Effector CD8-positive, alpha-beta T cell (primary cell): ENCODE measurements around the gene TPM1.

Experiments
- DNase-seq: peaks from one replicate; lab custom pipeline; 2025; lab: John Stamatoyannopoulos, UW

Gene TPM1

GRCh38 chr15:63016234-63016633, 26.3 kb upstream of the TPM1 start:
- no peak for DNase-seq

- no peak for DNase-seq
These were observed 23.9 kb upstream of the TPM1 start for GRCh38 chr15:63018639-63019038.

- DNase-seq: no peak
These were observed 22.9 kb upstream of the TPM1 start for GRCh38 chr15:63019511-63020109.

- DNase-seq: no peak
These were observed 22.4 kb upstream of the TPM1 start for GRCh38 chr15:63020128-63020527.

GRCh38 chr15:63020759-63021430, 21.7 kb upstream of the TPM1 start:
- no peak for DNase-seq

- no peak for DNase-seq
These were observed 20.4 kb upstream of the TPM1 start for GRCh38 chr15:63022181-63022580.

GRCh38 chr15:63022663-63023062, 19.9 kb upstream of the TPM1 start:
- DNase-seq: no peak

- no peak for DNase-seq
These were observed 19.1 kb upstream of the TPM1 start for GRCh38 chr15:63023351-63023945.

GRCh38 chr15:63025460-63025859, 17.1 kb upstream of the TPM1 start:
- DNase-seq: no peak

- no peak for DNase-seq
These were observed 14.9 kb upstream of the TPM1 start for GRCh38 chr15:63027646-63028045.

- no peak for DNase-seq
These were observed 14.0 kb upstream of the TPM1 start for GRCh38 chr15:63028442-63029110.

- DNase-seq: no peak
These were observed 12.9 kb upstream of the TPM1 start for GRCh38 chr15:63029676-63030075.

GRCh38 chr15:63030101-63030551, 12.4 kb upstream of the TPM1 start:
- DNase-seq: no peak

GRCh38 chr15:63034578-63034977, 8.0 kb upstream of the TPM1 start:
- DNase-seq: no peak

- no peak for DNase-seq
These were observed 7.3 kb upstream of the TPM1 start for GRCh38 chr15:63035253-63035652.

GRCh38 chr15:63035977-63036376, 6.6 kb upstream of the TPM1 start:
- DNase-seq: no peak

GRCh38 chr15:63037976-63038720, 4.4 kb upstream of the TPM1 start:
- DNase-seq: no peak

- DNase-seq: no peak
These were observed 3.4 kb upstream of the TPM1 start for GRCh38 chr15:63038926-63039673.

- no peak for DNase-seq
These were observed 2.7 kb upstream of the TPM1 start for GRCh38 chr15:63039811-63040210.

- no peak for DNase-seq
These were observed 2.0 kb upstream of the TPM1 start for GRCh38 chr15:63040509-63040908.

GRCh38 chr15:63040954-63041353, 1.6 kb upstream of the TPM1 start:
- no peak for DNase-seq
